ENCODE results near the gene H3-3A.
A peak's percentile ranks its signal among the peaks of the same experiment; 100 is the strongest.
"Not testable (repeated sequence)": the region's sequence is repeated elsewhere in the genome, so short reads cannot be mapped to it uniquely, and the experiment has no call there.

The H3-3A gene

GRCh38 chr1:226086776-226087175 is 24.3 kb downstream of the H3-3A start:
- DNase-seq, result no peak

- no peak for DNase-seq
Observed at GRCh38 chr1:226091461-226091860, 28.9 kb downstream of the H3-3A start.

- DNase-seq, result not testable (repeated sequence)
Observed at GRCh38 chr1:226092048-226092820, 29.7 kb downstream of the H3-3A start.

- DNase-seq, result no peak
Observed at GRCh38 chr1:226092965-226093364, 30.4 kb downstream of the H3-3A start.

GRCh38 chr1:226093621-226094020 is 31.1 kb downstream of the H3-3A start:
- no peak for DNase-seq

GRCh38 chr1:226094451-226094850 is 31.9 kb downstream of the H3-3A start:
- DNase-seq, result no peak

GRCh38 chr1:226095286-226095685 is 32.8 kb downstream of the H3-3A start:
- no peak for DNase-seq

- no peak for DNase-seq
Observed at GRCh38 chr1:226097866-226098625, 35.5 kb downstream of the H3-3A start.

GRCh38 chr1:226098870-226099835 is 36.6 kb downstream of the H3-3A start:
- no peak for DNase-seq

- DNase-seq, result no peak
Observed at GRCh38 chr1:226100436-226101391, 38.2 kb downstream of the H3-3A start.

- no peak for DNase-seq
Observed at GRCh38 chr1:226104671-226105121, 42.2 kb downstream of the H3-3A start.

- DNase-seq, result no peak
Observed at GRCh38 chr1:226107471-226108460, 45.2 kb downstream of the H3-3A start.

- no peak for DNase-seq
Observed at GRCh38 chr1:226108935-226109828, 46.7 kb downstream of the H3-3A start.

GRCh38 chr1:226109829-226110248 is 47.3 kb downstream of the H3-3A start:
- peak; percentile 80 for DNase-seq

GRCh38 chr1:226110249-226111097 is 48.0 kb downstream of the H3-3A start:
- DNase-seq, result peak; percentile 56

GRCh38 chr1:226111098-226111882 is 48.8 kb downstream of the H3-3A start:
- DNase-seq, result no peak

- no peak for DNase-seq
Observed at GRCh38 chr1:226111883-226112261, 49.4 kb downstream of the H3-3A start.

- DNase-seq, result no peak
Observed at GRCh38 chr1:226112626-226113025, 50.1 kb downstream of the H3-3A start.
